OCI-LY3 (cell line): Measurements from ENCODE around the gene WDR27.

Experiments used
- CTCF ChIP-seq: fragments of 200-600, 300-600 bp; sonication (generic); IDR thresholded peaks from 2 replicates; pipeline ENCODE4 v1.5.1; 2014; ENCODE audit warnings: antibody characterized with exemption, low read length, low read depth
- EZH2phosphoT487 ChIP-seq: fragments of 200-600 bp; shearing (Covaris generic); IDR thresholded peaks from 2 replicates; pipeline ENCODE4 v1.6.1; 2018; ENCODE audit warnings: antibody characterized with exemption, mixed run types, low read depth

GRCh38 chr6:169659820-169660610 is 41.8 kb downstream of the WDR27 start:
- TF ChIP-seq CTCF (no peak), EZH2phosphoT487 (no peak)
